Lower leg skin (tissue), 3 donors: ENCODE measurements around the gene TRMT13.

Experiments used
- CTCF ChIP-seq, 3 donors: fragments of 450-650 bp; IDR thresholded peaks; one replicate each; pipeline ENCODE4 v1.5.1; 2016; ENCODE audit warnings: antibody characterized with exemption in 3 of 3, mild to moderate bottlenecking in 3 of 3, moderate library complexity in 2 of 3
- POLR2A ChIP-seq, 2 donors: fragments of 450-650 bp; IDR thresholded peaks; one replicate each; pipeline ENCODE4 v1.6.1; 2016 to 2017; ENCODE audit warnings: antibody characterized with exemption in 2 of 2, mild to moderate bottlenecking in 1 of 2, moderate library complexity in 1 of 2

- no peak for TF ChIP-seq CTCF (IDR thresholded peaks at IDR 0.05)
- no peak for TF ChIP-seq POLR2A (IDR thresholded peaks at IDR 0.05)
Measured at GRCh38 chr1:100141192-100141591, 8.2 kb downstream of the TRMT13 start.
